NT2/D1 (cell line): ENCODE measurements around the gene TRAPPC2L.

Source experiments
- SUZ12 ChIP-seq: IDR thresholded peaks from 2 replicates; pipeline ENCODE4 v1.6.1; 2011; ENCODE audit not compliant: insufficient read length, insufficient read depth; ENCODE audit errors: extremely low read depth
- YY1 ChIP-seq: IDR thresholded peaks from 2 replicates; pipeline ENCODE4 v1.6.1; 2011; ENCODE audit not compliant: insufficient read length, insufficient read depth

- no peak for TF ChIP-seq SUZ12
- TF ChIP-seq YY1 = peak; percentile 83
Measured at GRCh38 chr16:88856828-88857727, at the start of gene TRAPPC2L, which contains the start of gene GALNS.
